Regular cardiac myocyte (primary cell): Measurements from ENCODE around the gene DIRAS1. TPM values are rescaled to one million over a fixed set of nuclear protein-coding genes. Genes with fewer than 3 reads are reported as not detected.

Source experiments
- total RNA-seq: library from RNA; depleted of rRNA; stranded (reverse); fragments of >200 nt; gene quantifications from 2 replicates; pipeline ENCODE4 v1.2.3, GENCODE V29; 2014

The DIRAS1 gene, protein sequence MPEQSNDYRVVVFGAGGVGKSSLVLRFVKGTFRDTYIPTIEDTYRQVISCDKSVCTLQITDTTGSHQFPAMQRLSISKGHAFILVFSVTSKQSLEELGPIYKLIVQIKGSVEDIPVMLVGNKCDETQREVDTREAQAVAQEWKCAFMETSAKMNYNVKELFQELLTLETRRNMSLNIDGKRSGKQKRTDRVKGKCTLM
- 0.19 and 0.85 TPM in 2 replicates for total RNA-seq

DNA sequence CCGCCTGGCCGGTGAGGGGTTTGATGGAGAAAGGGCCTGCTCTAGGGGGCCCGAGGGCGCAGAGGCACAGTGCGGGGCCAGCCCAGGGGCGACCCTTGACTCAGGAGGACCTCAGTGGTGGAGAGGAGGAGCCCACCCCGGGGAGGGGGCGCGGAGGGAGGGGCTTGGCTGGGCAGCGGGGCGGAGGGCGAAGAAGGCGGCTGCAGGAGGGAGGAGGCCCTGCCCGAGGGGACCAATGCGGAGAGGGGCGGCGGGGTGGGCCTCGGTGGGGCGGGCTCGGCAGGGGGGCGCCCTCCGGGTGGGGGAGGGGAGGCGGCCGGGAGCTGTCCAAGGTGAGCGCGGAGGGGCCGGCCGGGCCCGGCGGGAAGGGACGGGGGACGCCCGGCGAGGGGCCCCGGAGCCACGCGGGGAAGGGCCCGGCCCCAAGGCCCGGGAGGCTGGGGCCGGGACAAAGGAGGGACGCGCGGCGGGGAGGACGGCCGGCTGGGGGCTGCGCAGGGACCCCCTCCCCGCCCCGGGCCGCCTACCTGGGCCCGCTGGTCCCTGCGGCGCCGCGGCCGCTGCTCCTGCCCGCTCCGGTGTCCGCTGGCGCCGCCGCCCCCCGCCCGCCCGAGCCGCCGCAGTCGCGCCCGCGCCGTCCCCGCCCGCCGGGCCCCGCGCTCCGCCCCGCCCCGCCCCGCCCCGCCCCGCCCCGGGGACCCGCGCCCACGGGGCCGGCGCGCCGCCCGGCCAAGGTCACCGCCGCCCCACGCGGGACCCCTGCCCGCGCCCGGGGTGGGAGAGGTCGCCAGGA lies at the start of gene DIRAS1:
Gene DIRAS1 (minus strand): TSS at position 596 of the 793 bp plus-strand sequence. CDS start 3,566 bp downstream, outside the sequence.

DNA sequence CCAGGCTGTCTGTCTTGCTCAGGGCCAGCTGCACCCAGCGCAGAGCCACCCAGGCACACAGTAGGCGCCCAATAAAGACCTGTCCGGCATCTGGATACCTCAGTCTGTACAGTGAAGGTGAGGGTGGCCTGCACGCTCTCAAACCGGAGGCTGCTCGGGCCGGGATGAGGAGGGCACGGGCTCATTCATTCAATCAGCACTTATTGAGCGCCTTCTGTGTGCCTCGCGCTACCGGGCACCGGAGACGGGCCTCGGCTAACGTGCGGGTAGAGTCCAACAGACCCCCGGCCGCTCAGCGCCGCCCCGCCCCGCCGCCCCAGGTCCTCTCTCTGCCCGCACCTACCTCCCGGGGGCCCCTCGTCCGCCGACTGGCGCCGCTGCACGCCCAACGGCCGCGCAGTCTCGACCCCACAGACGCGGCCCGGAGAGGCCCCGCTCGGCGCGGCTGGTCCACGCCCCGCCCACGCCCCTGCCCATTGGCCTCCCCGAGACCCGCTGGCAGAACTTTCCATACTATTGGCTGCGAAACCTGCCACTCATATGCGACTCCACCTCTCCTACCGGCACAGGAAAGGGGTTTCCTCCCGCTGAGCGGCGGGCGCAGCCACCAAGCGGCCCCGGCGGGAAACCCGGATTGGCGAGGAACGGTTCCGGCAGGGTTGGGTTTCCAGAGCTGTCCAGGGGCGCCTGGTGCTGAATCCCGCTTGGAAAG lies 18.6 kb upstream of the DIRAS1 start, which contains the start of gene SLC39A3:
Gene SLC39A3 (minus strand): TSS at position 416 of the 712 bp plus-strand sequence. CDS start 2,760 bp downstream, outside the sequence.

DNA sequence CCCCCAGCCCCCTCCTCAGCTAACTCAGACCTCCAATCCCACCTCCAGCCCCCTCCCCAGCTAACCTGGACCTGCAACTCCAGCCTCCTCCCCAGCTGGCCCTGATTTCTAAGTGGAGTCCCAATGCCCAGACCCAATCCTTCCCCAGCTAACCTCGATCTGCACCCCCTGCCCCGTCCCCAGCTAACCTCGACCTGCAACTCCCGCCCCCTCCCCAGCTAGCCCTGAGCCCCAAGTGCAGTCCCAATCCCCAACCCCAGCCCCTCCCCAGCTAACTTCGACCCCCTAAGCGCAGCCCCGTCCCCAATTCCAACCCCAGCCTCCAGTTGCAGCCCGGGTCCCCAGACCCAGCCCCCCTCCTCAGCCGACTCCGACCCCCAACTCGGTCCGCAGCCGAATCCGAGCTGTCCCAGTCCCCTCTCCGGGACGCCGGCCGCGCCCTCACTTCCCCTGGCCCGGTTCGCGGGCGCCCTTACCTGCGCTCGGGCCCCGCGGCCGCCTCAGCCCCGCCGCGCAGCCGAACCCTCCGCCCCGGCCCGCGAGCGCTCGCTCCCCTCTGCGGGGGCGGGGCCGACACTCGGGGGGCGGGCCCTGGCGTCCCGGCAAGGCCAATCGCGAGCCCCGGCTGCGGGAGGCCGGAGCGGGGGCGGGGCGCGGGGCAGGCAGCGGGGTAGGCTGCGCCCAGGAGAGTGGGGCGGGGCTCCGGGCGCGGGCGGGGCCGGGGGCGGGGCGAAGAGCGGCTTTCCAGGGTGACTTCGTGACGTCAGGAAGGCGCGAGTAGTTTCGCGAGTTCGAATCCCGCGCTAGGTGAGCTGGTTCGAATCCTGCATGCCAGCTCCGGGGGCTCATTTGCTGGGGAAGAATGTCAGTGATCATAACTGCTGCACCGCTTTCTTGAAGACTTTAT lies 18.7 kb downstream of the DIRAS1 start, which contains the start of gene GNG7:
Gene GNG7 (minus strand): TSS at position 525 of the 907 bp plus-strand sequence. CDS start 182,006 bp downstream, outside the sequence.

Other genes starting within 250 kb of the DIRAS1 start
- gene GADD45B, start 245.2 kb downstream of the DIRAS1 start, total RNA-seq = 22.8 and 52.7 TPM in 2 replicates
- under 0.01 TPM in 2 replicates for gene GNG7, start 18.7 kb downstream of the DIRAS1 start, total RNA-seq
- gene SLC39A3, start 18.6 kb upstream of the DIRAS1 start, total RNA-seq = 24.5 and 31.4 TPM in 2 replicates
- 24.2 and 52.0 TPM in 2 replicates for gene SGTA, start 61.9 kb upstream of the DIRAS1 start, total RNA-seq
- 45.4 and 161 TPM in 2 replicates for gene THOP1, start 64.1 kb upstream of the DIRAS1 start, total RNA-seq
- 1.9 and 6.5 TPM in 2 replicates for gene ZNF554, start 98.5 kb upstream of the DIRAS1 start, total RNA-seq
- 5.2 and 6.8 TPM in 2 replicates for gene ZNF555, start 120.1 kb upstream of the DIRAS1 start, total RNA-seq
- 0.58 and 1.4 TPM in 2 replicates for gene ZNF556, start 146.0 kb upstream of the DIRAS1 start, total RNA-seq
- gene ZNF57, start 179.6 kb upstream of the DIRAS1 start, total RNA-seq = 5.2 and 5.6 TPM in 2 replicates
- gene ZNF77, start 223.6 kb upstream of the DIRAS1 start, total RNA-seq = 2.3 and 4.2 TPM in 2 replicates